Gastroesophageal sphincter (tissue), 4 donors: Measurements from ENCODE around the gene ERP29. TPM values are rescaled to one million over a fixed set of nuclear protein-coding genes. Genes with fewer than 3 reads are reported as not detected.
A peak's percentile ranks its signal among the peaks of the same experiment; 100 is the strongest.

ENCODE experiments used
- ATAC-seq: fragments of 150-250 bp; one replicate; pipeline ENCODE4 v1.9.1; 2016; ENCODE audit warnings: mild to moderate bottlenecking, moderate library complexity
- H3K27ac ChIP-seq, 4 donors: fragments of 200-600 bp; sonication (generic) in 3 of 4; 1 replicate in 3 of 4; 2 replicates in 1 of 4; pipeline ENCODE4 v1.5.1; 2016 to 2019
- H3K27me3 ChIP-seq: fragments of 200-600 bp; sonication (generic); one replicate; pipeline ENCODE4 v1.5.1; 2019
- H3K36me3 ChIP-seq, 2 donors: fragments of 200-600 bp; sonication (generic); one replicate each; pipeline ENCODE4 v1.5.1; 2019; ENCODE audit warnings: control low read depth in 1 of 2
- H3K4me1 ChIP-seq, 3 donors: fragments of 200-600 bp; sonication (generic); 1 replicate in 2 of 3; 2 replicates in 1 of 3; pipeline ENCODE4 v1.5.1; 2016 to 2019; ENCODE audit warnings: control low read depth in 2 of 3
- H3K4me3 ChIP-seq, 2 donors: fragments of 200-600 bp; sonication (generic); one replicate each; pipeline ENCODE4 v1.5.1; 2019; ENCODE audit warnings: mild to moderate bottlenecking in 1 of 2, moderate library complexity in 1 of 2
- H3K9me3 ChIP-seq, 3 donors: fragments of 200-600 bp; sonication (generic); one replicate each; pipeline ENCODE4 v1.5.1; 2017 to 2019; ENCODE audit warnings: control low read depth in 2 of 3
- CTCF ChIP-seq, 4 experiments: fragments of 200-600 bp in 2 of 4; fragments of 450-650 bp in 2 of 4; sonication (generic) in 1 of 4; IDR thresholded peaks; one replicate each; pipeline ENCODE4 v1.5.1; 2017 to 2019; ENCODE audit warnings: antibody characterized with exemption in 4 of 4, mild to moderate bottlenecking in 2 of 4, moderate library complexity in 2 of 4
- EP300 ChIP-seq: sonication (generic); formaldehyde crosslinking; IDR thresholded peaks from one replicate; pipeline ENCODE4 v1.6.1; 2017; ENCODE audit warnings: antibody characterized with exemption, mild to moderate bottlenecking
- POLR2A ChIP-seq, 2 donors: fragments of 450-650 bp; IDR thresholded peaks; one replicate each; pipeline ENCODE4 v1.6.1; 2017; ENCODE audit warnings: antibody characterized with exemption in 2 of 2, mild to moderate bottlenecking in 2 of 2, moderate library complexity in 1 of 2
- POLR2AphosphoS5 ChIP-seq: sonication (generic); formaldehyde crosslinking; IDR thresholded peaks from one replicate; pipeline ENCODE4 v1.6.1; 2017; ENCODE audit warnings: antibody characterized with exemption
- WGBS, 2 donors: methylation state at CpG; one replicate each; pipeline ENCODE4 v1.1.5; 2018; ENCODE audit warnings: low coverage in 1 of 2; 5-methylcytosine and 5-hydroxymethylcytosine counted together
- total RNA-seq, 4 donors: library from RNA; depleted of rRNA; stranded (reverse); fragments of >200 nt; gene quantifications; one replicate each; pipeline ENCODE4 v1.1.0, GENCODE V29; 2016

ERP29 gene
- total RNA-seq, 4 donors from 2014 or later = 37.1 to 147 (median 38.1) TPM

- Histone ChIP-seq H3K9me3 (no peaks in the 10 kb centered on the region), H3K27me3 (no peaks in the 10 kb centered on the region), H3K4me1 (peaks cover 0 to 58% (median 12%) of the 10 kb centered on the region in 3 donors), H3K27ac (no peak overlapping the region), H3K4me3 (no peak overlapping the region), H3K36me3 (peaks cover 0 to under 1% of the 10 kb centered on the region in 2 donors)
- ATAC-seq = no peak
- WGBS, 2 donors = 100% methylated on average over 1 of the region's 8 CpGs; no CpG with 5 or more reads in 1 of the 2 donors
- TF ChIP-seq EP300 = no peak
- no peak for TF ChIP-seq POLR2AphosphoS5
- TF ChIP-seq POLR2A (IDR thresholded peaks at IDR 0.05) = no peak
- no peak for TF ChIP-seq CTCF (IDR thresholded peaks at IDR 0.05)
These were observed 2.5 kb upstream of the ERP29 start for GRCh38 chr12:112010415-112011344.

- no peaks in the 10 kb centered on the region for H3K27me3 ChIP-seq
- H3K27ac ChIP-seq = peak overlapping the region in 2 of 4 donors; percentile 95 to 99
- peak overlapping the region in 1 of 2 donors; percentile 76 for H3K4me3 ChIP-seq
- peaks cover 0 to 51% (median 12%) of the 10 kb centered on the region in 3 donors for H3K4me1 ChIP-seq
- H3K9me3 ChIP-seq = no peaks in the 10 kb centered on the region
- WGBS, 2 donors = 91% methylated on average over 8 of the region's 8 CpGs
- TF ChIP-seq CTCF (IDR thresholded peaks at IDR 0.05) (no peak), EP300 (no peak)
- peaks cover 0 to 11% of the 10 kb centered on the region in 2 donors for H3K36me3 ChIP-seq
- no peak for ATAC-seq
These were observed 1.5 kb upstream of the ERP29 start for GRCh38 chr12:112011685-112012084.

GRCh38 chr12:112013601-112014402 lies 576 bp downstream of the ERP29 start:
- Histone ChIP-seq H3K9me3 (no peaks in the 10 kb centered on the region), H3K4me1 (peaks cover 0 to 63% (median 12%) of the 10 kb centered on the region in 3 donors), H3K27ac (peak overlapping the region; percentile 79 to 99 (median 96)), H3K4me3 (peak overlapping the region; percentile 76 to 87), H3K27me3 (no peaks in the 10 kb centered on the region), H3K36me3 (peaks cover 0 to 17% of the 10 kb centered on the region in 2 donors)
- WGBS, 2 donors = 0 to 23% methylated on average over 2 to 6 of the region's 54 CpGs
- ATAC-seq = peak; percentile 30
- TF ChIP-seq CTCF (IDR thresholded peaks at IDR 0.05) = no peak
- TF ChIP-seq POLR2AphosphoS5 = peak; percentile 23

- WGBS, 2 donors = 90 to 93% methylated on average over 6 of the region's 6 CpGs
- no peak for ATAC-seq
- no peak overlapping the region for H3K4me3 ChIP-seq
These were observed 2.7 kb downstream of the ERP29 start for GRCh38 chr12:112015938-112016337.

GRCh38 chr12:112017041-112017440 lies 3.8 kb downstream of the ERP29 start:
- WGBS, 2 donors = 86% methylated on average over 1 of the region's 1 CpG
- no peak overlapping the region for H3K27ac ChIP-seq
- H3K27me3 ChIP-seq = no peaks in the 10 kb centered on the region
- peaks cover 0 to 43% of the 10 kb centered on the region in 2 donors for H3K36me3 ChIP-seq
- peaks cover 0 to 56% (median 5%) of the 10 kb centered on the region in 3 donors for H3K4me1 ChIP-seq
- no peaks in the 10 kb centered on the region for H3K9me3 ChIP-seq
- no peak for ATAC-seq
- no peak overlapping the region for H3K4me3 ChIP-seq
- no peak for TF ChIP-seq POLR2A (IDR thresholded peaks at IDR 0.05)
- no peak for TF ChIP-seq POLR2AphosphoS5
- TF ChIP-seq EP300 = no peak
- no peak for TF ChIP-seq CTCF (IDR thresholded peaks at IDR 0.05)

More at GRCh38 chr12:112015938-112016337, 2.7 kb downstream of the ERP29 start:
- Histone ChIP-seq H3K4me1 (peaks cover 0 to 67% (median 12%) of the 10 kb centered on the region in 3 donors), H3K36me3 (peaks cover 0 to 32% of the 10 kb centered on the region in 2 donors), H3K27me3 (no peaks in the 10 kb centered on the region), H3K9me3 (no peaks in the 10 kb centered on the region), H3K27ac (no peak overlapping the region)
- TF ChIP-seq POLR2AphosphoS5 = no peak
